HG03521 (cell line): ENCODE data around the gene DEDD2.
A peak's percentile ranks its signal among the peaks of the same experiment; 100 is the strongest.

Experiments
- ATAC-seq: cut with Tn5 transposase; IDR thresholded peaks from one replicate; pipeline ENCODE4 v1.9.1; 2021; ENCODE audit warnings: mild to moderate bottlenecking, moderate library complexity; ENCODE audit not compliant: unreplicated experiment

Gene DEDD2

DNA sequence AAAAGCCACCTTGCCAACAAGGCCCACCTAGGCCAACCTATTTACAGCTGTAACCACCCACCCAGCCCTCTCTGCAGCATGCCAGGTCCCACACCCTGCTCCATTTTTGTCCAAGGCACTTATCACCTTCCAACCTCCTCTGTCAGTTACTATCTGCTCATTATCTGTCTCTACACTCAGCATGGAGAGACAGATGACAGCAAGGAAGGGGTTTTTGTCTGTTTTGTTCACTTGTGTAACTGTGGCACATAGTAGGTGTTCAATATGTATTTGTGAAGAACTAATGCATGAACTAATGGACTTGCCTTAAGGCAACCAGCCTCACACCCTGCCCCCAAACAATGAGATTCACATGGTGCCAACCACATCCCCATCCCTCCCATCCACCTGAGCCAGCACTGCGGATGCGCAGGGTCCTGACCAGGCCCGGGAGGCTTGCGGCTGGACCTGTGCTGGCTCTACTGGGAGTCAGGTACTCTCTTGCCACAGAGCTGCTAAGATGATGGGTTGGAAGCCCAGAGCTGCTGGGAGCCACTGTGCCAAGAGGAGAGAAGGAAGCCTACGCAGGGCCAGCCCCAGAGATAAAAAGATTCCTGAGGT lies 17.3 kb downstream of the DEDD2 start:
- ATAC-seq = no peak

GRCh38 chr19:42199440-42200115 lies 17.9 kb downstream of the DEDD2 start:
- peak; percentile 36 for ATAC-seq

- ATAC-seq = peak; percentile 23
Measured at GRCh38 chr19:42198676-42199439, 18.6 kb downstream of the DEDD2 start.

- ATAC-seq = no peak
Measured at GRCh38 chr19:42197375-42197817, 20.1 kb downstream of the DEDD2 start.

- no peak for ATAC-seq
Measured at GRCh38 chr19:42196011-42197001, 21.2 kb downstream of the DEDD2 start.

GRCh38 chr19:42193706-42194105 lies 23.8 kb downstream of the DEDD2 start:
- ATAC-seq = no peak

DNA sequence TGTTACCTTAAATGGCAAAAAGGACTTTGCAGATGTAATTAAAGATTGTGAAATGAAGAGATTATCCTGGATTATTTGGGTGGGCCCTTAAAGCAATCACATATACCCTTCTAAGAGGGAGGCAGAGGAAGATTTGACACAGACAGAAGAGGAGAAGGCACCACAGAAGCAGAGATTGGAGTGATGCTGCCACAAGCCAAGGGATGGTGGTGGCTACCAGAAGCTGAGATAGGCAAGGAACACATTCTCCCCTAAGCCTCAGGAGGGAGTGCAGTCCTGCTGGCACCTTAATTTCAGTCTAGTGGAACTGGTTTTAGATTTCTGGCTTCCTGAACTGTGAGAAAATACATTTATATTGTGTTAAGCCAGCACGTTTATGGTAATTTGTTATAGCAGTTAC lies 24.2 kb downstream of the DEDD2 start:
- ATAC-seq = no peak

GRCh38 chr19:42191855-42192254 lies 25.6 kb downstream of the DEDD2 start:
- no peak for ATAC-seq

DNA sequence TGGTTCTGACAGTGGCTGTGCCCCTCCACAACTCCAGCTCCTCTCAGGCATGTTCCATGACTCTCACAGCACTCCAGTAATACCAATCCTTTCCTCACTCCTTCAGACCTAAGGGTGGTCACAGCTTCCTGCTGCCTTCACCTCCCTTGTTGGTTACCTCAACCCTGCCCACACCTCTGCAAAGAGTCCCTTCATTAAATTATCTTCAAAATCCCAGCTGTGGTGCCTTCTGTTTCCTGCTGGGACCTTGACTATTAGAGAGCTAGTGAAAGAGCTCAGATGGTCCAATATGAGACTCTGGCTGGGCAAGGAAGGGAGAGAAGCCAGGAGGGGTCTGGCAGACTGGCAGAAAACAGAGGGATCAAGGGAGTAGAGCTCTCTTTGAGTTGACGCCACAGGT lies 26.1 kb downstream of the DEDD2 start:
- ATAC-seq = no peak

- ATAC-seq = no peak
Measured at GRCh38 chr19:42189133-42189532, 28.3 kb downstream of the DEDD2 start.

DNA sequence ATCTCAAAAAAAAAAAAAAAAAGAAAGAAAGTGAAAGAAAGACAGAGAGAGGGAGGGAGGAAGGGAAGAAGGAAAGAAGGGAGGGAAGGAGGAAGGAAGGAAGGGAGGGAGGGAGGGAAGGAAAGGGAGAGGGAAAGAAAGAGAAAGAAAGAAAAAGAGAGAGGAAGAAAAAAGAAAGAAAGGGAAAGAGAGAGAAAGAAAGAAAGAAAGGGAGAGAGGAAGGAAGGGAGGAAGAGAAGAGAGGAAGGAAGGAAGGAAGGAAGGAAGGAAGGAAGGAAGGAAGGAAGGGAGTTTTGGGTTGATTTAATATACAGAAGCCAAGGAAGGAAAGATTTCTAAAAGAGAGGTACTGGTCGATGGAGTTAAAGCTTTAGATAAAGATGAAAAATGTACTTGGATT lies 28.8 kb downstream of the DEDD2 start:
- ATAC-seq = no peak

GRCh38 chr19:42185277-42185676 lies 32.2 kb downstream of the DEDD2 start:
- ATAC-seq = no peak

- ATAC-seq = no peak
Measured at GRCh38 chr19:42184401-42184861, 33.0 kb downstream of the DEDD2 start.

GRCh38 chr19:42178791-42179674 lies 38.4 kb downstream of the DEDD2 start:
- ATAC-seq = no peak

DNA sequence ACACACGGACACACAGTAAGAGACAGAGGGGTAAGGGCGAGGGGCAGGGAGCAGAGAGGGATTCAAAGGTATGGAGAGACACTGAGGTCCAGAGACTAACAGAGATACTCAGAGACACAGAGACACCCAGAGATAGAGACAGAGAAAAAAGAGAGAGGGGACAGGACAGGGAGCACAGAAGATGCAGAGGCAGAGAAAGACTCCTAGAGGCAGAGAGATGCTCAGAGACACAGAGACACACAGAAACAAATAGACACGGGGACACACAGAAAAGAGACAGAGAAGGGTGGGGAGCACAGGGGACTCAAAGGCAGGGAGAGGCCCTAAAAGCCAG lies 39.8 kb downstream of the DEDD2 start:
- ATAC-seq = no peak

DNA sequence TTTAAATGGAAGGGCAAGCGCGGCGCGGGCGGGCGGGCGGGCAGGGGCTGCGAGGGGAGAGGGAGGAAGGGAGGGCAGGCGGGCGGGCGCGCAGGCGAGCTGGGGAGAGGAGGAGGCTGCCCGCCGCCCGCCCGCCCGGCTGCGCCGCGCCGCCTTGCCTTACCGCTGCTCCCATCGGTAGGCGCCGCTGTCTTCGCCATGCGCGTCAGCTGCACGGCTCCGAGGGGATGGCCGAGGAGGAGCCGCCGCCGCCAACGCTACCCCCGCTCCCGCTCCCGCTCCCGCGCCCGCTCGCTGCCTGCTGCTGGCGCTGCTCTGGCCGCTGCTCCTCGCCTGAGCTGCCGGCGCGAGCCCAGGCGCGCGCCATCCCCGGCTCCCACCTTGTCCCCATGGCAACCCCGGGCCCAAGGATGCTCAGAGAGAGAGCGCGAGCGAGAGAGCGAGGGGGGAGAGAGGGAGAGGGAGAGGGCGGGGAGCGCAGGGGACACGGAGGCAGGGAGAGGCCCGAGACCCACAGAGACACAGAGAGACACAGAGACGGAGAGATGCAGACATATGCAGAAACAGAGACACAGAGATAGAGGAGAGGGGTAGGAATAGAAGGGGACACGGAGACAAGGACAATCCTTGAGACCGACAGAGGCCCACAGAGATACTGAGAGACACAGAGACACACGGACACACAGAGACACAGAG lies 40.3 kb downstream of the DEDD2 start:
- no peak for ATAC-seq

GRCh38 chr19:42176649-42176989 lies 40.9 kb downstream of the DEDD2 start:
- ATAC-seq = no peak

DNA sequence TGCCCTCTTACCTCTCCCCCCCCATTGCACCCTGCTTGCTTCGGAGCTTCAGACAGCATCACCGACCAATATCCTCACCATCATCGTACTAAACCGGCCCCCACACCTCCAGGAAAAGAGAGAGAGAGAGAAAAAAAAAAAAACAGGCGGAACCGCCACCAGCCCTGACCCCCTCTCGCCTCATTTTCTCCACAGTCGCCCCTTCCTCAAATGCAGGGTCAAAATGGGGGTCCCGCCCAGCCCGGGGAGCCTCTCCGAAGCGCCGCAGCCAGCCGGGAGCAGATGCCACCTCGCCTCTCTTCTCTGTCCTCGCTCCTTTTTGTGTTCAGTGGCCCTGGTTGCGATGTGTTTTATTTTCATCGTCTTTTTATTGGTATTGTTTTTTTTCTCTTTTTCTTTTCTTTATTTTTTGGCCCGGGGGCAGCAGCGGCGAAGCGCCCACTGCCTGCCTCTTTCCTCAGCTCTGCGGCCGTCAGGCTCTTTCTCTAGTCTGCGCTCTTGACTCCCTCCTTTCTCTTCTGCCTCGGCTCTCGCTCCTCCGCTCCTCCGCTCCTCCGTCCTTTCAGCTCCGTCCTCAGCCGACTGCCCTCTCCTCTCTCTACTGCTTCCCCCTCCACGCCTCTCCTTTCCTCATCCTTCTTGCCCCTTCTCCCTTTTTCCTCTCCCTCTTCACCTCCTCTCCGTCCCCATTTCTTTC lies 41.4 kb downstream of the DEDD2 start:
- no peak for ATAC-seq
